Measurements from ENCODE around the gene NKD1.

Gene NKD1

GRCh38 chr16:50653633-50654519, 105.7 kb downstream of the NKD1 start:
- no peak for DNase-seq (ENCODE audit: low read depth, low spot score)
- CTCF ChIA-PET: interaction anchor here (1.6 to 7.7 kb wide), 2 partner anchors 12 to 153 kb away, joined by 4 to 50 read pairs; no protein-coding TSS in a partner anchor
- no peak overlapping the region for H3K4me3 ChIP-seq (ENCODE audit: low read depth, low read length)
- POLR2A ChIA-PET: no interaction called here
- TF ChIP-seq CTCF (IDR thresholded peaks at IDR 0.05; ENCODE audit: insufficient read depth, low read length, missing control alignments): no peak

GRCh38 chr16:50655558-50656055, 107.4 kb downstream of the NKD1 start:
- ChIA-PET CTCF (interaction anchor here (7.7 kb wide), 1 partner anchor 11 kb away, joined by 50 read pairs; no protein-coding TSS in a partner anchor), POLR2A (no interaction called here)
- no peak overlapping the region for H3K4me3 ChIP-seq (ENCODE audit: low read depth, low read length)
- no peak for DNase-seq (ENCODE audit: low read depth, low spot score)
- no peak for TF ChIP-seq CTCF (IDR thresholded peaks at IDR 0.05; ENCODE audit: insufficient read depth, low read length, missing control alignments)

GRCh38 chr16:50657241-50657640, 109.0 kb downstream of the NKD1 start:
- CTCF ChIA-PET: interaction anchor here (0.6 to 7.7 kb wide), 3 partner anchors 9 to 201 kb away, joined by 3 to 50 read pairs (median 3); no protein-coding TSS in a partner anchor
- TF ChIP-seq CTCF (IDR thresholded peaks at IDR 0.05; ENCODE audit: insufficient read depth, low read length, missing control alignments): no peak
- POLR2A ChIA-PET: no interaction called here
- H3K4me3 ChIP-seq (ENCODE audit: low read depth, low read length): no peak overlapping the region
- no peak for DNase-seq (ENCODE audit: low read depth, low spot score)

GRCh38 chr16:50659806-50660205, 111.6 kb downstream of the NKD1 start:
- no peak for DNase-seq (ENCODE audit: low read depth, low spot score)
- ChIA-PET CTCF (interaction anchor here (1.3 kb wide), 2 partner anchors 8 to 66 kb away, joined by 3 to 6 read pairs; no protein-coding TSS in a partner anchor), POLR2A (interaction anchor here (0.6 kb wide), 1 partner anchor 266 kb away, joined by 5 read pairs; no protein-coding TSS in a partner anchor)
- TF ChIP-seq CTCF (IDR thresholded peaks at IDR 0.05; ENCODE audit: insufficient read depth, low read length, missing control alignments): no peak
- no peak overlapping the region for H3K4me3 ChIP-seq (ENCODE audit: low read depth, low read length)

- ChIA-PET CTCF (interaction anchor here (1.7 to 13.5 kb wide), 5 partner anchors 15 to 302 kb away, joined by 5 to 160 read pairs (median 98); partner anchors contain the start of gene SNX20), POLR2A (no interaction called here)
Observed at GRCh38 chr16:50662306-50662940, 114.2 kb downstream of the NKD1 start.

More at GRCh38 chr16:50662306-50662940, 114.2 kb downstream of the NKD1 start:
- no peak overlapping the region for H3K4me3 ChIP-seq (ENCODE audit: low read depth, low read length)
- TF ChIP-seq CTCF (IDR thresholded peaks at IDR 0.05; ENCODE audit: insufficient read depth, low read length, missing control alignments): no peak
- DNase-seq (ENCODE audit: low read depth, low spot score): no peak
